GM10847 (cell line): Measurements from ENCODE around the gene KCNN3.

Experiments used
- POLR2A ChIP-seq: IDR thresholded peaks from 2 replicates; pipeline ENCODE4 v1.6.1; 2011; ENCODE audit not compliant: insufficient read length; ENCODE audit errors: extremely low read depth

KCNN3 gene

DNA sequence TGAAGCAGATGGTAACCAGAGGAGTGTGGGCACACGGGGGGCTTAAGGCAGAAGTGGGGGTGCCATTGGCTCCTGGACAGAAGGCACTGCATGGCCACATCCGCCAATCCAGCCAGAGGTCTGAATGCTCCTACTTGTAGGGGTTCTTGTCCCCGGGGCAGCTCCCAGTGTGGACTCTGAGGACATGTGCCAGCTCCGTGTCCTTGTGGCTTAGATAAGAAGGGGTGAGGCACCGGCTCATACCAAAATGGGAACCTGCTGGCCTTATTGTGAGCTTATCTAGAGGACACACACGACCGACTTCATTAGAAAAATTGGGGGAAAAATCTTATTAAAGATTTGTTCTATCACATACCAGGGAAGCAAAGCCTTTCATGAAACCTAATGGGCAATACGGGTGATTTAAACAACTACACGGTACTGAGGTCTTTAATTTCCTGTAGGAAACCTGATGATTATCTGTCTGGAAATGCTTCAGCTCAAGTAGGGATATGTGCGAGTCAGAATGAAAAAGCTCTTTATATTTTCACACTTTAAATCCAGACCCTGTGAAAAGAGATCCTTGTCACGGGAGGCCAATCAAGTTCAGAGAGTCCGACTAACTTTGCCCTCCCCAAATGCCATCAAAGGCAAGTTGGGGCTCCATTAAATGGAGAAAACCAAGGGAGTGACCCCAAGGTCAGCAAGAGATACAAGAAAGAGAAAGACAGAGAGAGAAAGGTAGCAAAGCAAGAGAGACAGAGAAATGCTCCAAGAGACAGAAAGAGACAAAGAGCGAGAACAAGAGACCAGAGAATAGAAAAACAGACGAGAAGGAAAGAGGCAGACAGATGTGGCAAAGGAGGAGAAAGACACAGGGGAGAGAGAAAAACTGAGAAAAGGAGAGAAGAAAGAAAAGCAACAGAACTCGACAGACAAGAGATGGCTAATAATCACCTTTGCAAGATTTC, 14.1 kb upstream of the KCNN3 start:
- no peak for TF ChIP-seq POLR2A

DNA sequence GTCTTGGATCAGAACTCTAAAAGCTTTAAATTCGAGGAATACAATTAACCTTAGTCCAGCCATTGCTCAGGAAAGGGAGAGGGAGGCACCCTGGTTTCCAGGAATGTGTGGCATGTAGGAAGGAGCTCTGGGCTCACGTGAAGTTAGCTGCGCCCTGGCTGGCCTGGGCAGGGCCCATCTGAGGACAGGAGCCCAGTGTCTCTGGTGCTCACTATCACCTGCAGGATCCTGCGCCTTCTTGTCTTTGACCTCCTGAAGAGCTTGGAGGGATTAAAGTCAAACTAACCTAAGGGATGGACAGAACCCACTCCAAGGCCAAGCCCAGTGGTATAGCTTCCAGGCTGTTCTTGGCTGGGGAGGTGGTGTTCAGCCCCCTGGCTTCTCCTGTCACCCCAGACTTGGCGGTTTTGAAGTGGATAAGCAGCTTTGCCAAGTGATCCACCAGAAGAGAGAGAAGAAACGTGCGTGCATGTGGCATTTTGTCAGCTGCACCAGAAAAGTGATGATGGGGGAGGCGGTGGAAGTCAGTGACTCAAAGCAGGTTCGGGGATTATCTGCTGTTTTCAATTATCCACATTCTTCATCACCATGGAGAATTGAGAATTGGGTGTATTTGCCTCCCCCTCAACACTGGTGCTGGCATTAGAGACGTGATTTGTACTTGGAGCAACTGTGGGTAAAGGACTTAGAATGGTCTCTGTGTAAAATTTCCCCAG, 11.9 kb upstream of the KCNN3 start:
- no peak for TF ChIP-seq POLR2A

DNA sequence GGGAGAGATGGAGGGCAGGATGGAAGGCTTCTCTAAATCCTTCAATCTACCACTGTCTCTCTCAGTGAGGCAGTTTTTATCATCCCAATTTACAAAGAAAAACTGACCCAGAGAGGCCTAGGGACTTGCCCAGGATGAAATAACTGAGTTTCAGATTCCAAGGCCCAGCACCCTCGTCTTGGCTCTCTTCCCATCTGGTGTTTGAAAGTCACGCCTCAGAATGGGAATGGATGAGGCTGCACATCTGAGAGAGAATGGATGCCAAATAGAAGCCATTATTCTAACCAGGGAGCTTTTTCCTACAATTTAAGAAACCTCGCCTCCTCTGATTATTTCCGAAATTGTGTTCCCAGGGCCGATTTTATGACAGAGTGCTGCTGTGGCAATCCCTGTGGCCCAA, 10.6 kb upstream of the KCNN3 start:
- no peak for TF ChIP-seq POLR2A

DNA sequence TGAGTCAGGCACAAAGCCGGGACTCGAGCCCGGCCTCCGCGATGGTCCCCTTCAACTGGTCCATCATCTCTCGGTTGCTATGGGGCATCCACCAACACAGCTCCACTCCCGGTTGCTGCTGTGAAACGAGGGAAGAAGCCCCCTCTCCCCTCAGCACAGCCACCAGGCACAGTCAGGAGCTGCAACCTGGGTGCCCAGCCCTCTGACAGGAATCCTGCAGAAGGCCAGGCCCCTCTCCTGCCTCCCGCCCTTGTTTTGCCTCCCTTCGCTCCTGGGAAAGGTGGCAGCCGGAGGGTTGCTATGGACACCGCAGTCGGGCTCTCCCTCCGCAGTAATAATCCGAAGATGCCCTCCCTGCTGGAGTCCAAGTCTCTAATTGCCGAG, 8.9 kb upstream of the KCNN3 start:
- no peak for TF ChIP-seq POLR2A

DNA sequence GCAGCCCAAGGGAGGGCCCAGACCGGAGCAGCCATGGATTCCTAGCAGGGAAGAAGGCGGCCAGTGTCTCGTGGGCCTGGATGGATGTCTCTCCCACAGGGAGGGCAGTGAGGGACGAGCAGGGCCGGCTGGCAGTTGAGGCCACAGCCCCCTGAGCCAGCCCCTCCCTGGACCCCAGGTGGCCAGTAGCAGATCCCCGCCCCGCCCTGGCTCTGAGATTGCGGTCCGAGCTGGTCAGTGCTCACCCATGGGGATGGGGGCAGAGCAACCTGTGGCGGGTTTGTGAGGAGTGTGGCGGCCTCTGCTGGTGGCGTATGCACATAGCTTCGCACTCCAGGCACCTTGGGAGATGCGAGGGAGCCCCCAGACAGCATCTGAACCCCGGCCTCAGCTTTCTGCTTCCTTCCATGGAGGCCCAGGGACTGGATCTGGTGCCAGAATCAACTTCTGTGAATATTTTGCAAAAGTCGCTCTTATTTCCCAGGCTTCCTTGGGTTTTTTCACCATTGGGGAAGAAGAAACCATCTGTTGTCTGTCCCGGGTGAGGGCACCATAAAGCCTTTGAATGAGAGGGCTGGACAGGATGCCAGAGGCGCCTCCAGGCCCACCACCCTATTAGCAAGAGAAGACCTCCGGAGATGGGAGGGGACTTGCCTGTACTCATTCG, 8.4 kb upstream of the KCNN3 start:
- no peak for TF ChIP-seq POLR2A

- no peak for TF ChIP-seq POLR2A
These were observed 7.4 kb upstream of the KCNN3 start for GRCh38 chr1:154877370-154877974.

DNA sequence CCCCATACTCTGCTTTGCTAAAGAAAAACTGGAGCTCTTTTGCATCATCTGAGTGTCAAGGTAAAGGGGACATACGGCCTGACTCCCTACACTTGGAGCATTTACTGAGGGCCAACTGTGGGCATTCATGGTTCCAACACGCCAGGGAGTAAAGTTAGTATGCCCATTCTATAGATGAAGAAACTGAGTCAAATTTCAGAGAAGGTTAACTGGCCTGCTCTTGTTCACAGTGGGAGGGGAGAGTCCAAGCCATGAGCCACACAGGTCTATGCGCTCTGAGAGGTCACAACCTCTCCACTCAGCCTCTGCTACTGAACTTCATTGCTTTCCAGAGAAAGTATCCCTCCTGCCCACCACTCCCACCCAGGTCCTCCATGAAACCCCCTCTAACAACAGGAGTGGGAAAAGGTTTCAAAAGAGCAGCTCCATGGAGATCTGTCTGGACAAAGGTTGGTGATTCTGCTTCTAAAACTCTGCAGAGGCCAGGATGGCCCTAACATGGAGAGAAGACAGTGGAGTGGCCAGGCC, 6.8 kb upstream of the KCNN3 start:
- no peak for TF ChIP-seq POLR2A

DNA sequence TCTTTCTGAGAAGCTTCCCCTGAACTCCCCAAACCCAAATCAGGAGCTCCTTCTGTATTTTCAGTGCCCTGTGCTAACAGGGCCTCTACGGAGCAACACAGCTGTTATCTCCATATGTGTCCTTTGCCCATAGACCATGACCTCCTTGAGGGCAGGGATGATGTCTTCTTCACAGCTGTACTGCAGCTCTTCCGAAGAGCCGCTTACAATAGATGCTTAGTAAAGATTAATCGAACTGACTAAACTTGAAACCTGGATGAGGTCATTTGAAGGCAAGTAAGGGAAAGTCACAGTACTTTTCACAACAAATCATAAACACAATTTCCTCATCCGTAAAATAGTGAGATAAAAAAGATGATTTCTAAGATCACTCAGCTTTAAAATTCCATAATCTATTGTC, 4.4 kb upstream of the KCNN3 start:
- TF ChIP-seq POLR2A, result no peak

GRCh38 chr1:154873321-154873950, 3.4 kb upstream of the KCNN3 start:
- no peak for TF ChIP-seq POLR2A

- TF ChIP-seq POLR2A, result no peak
These were observed 1.3 kb upstream of the KCNN3 start for GRCh38 chr1:154871374-154871773.

GRCh38 chr1:154870734-154871133, 653 bp upstream of the KCNN3 start:
- no peak for TF ChIP-seq POLR2A

GRCh38 chr1:154869351-154870114, 548 bp downstream of the KCNN3 start:
- TF ChIP-seq POLR2A, result no peak

DNA sequence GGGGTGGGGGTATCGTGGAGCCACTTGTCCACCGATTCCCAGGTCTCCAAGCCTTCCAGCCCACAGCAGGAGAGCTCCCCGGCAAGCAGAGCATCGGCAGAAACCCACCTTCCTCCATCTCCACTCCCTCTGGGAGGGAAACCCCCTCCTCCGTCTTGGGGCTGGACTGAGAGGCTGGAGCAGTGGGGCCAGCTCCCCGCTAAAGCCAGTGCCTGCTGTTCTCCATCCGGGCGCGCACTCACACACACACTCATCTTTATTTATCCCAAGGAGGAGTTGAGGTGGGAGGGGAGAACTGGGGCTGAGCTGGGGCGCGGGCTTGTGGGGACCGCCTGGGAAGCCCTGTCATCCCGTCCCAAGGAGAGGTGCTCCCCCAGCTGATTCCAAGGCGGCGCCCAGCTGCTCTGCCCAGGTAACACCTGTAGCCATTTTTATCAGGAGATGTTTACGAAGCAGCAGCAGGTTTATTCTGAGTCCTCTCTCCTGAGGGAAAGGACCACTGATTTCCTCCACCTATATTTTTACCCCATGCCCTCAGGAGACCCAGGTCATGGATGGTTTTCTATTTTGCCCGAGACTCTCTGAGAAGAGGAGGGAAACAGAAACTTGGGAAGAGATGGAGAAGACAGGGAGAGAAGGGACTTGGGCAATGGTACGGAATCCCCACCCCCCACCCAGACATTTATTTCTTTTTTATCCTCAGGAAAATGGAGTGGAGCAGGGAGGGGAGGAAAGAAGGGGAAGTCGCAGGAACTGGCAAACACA, 2.1 kb downstream of the KCNN3 start:
- TF ChIP-seq POLR2A, result no peak
